ENCODE results near the gene PREB. TPM values are rescaled to one million over a fixed set of nuclear protein-coding genes. Genes with fewer than 3 reads are reported as not detected.

The PREB gene
- total and polyA plus RNA-seq, 8 donors, result 14.2 to 107 (median 41.0) TPM

GRCh38 chr2:27081984-27082772, 52.3 kb downstream of the PREB start:
- peak overlapping the region in 4 of 5 donors; percentile 73 to 94 (median 92) for H3K27ac ChIP-seq
- no peak for TF ChIP-seq POLR2AphosphoS5 (IDR thresholded peaks at IDR 0.05)
- no peak for TF ChIP-seq POLR2A (IDR thresholded peaks at IDR 0.05)
- TF ChIP-seq CTCF (IDR thresholded peaks at IDR 0.05), result no peak
- no peak for TF ChIP-seq EP300 (IDR thresholded peaks at IDR 0.05)
- peaks cover 38 to 83% (median 68%) of the 10 kb centered on the region in 4 donors for H3K4me1 ChIP-seq
- H3K4me3 ChIP-seq, result peak overlapping the region in 2 of 4 donors; percentile 4 to 54
- DNase-seq, result no peak
- peaks cover 0 to 17% (median 6%) of the 10 kb centered on the region in 4 donors for H3K36me3 ChIP-seq
- no peaks in the 10 kb centered on the region for H3K9me3 ChIP-seq
- WGBS, 5 donors, result 83 to 92% (median 90%) methylated on average over 20 to 38 of the region's 38 CpGs
- peaks cover 0 to 5% (median 0%) of the 10 kb centered on the region in 3 donors for H3K27me3 ChIP-seq
- intact Hi-C loops (cut with DNase I; ENCODE audit: low total_unique reads), result loop anchor here (10.0 kb wide), 1 partner anchor 47 kb away; the partner anchor contains the start of gene TMEM214

Other genes with a start within 250 kb of the PREB start
- gene MAPRE3, start 164.0 kb downstream of the PREB start, total RNA-seq, result 10 to 100 TPM in 2 of 5 donors, 1 to 10 TPM in 3; 7.0 to 19.9 (median 9.9) TPM
- 10 to 100 TPM; 12.3 to 24.1 (median 14.8) TPM for gene MAPRE3, start 164.0 kb downstream of the PREB start, polyA plus RNA-seq
- gene TMEM214, start 101.7 kb downstream of the PREB start, total RNA-seq, result 100 to 1,000 TPM in 2 of 5 donors, 10 to 100 TPM in 3; 30.1 to 206 (median 89.5) TPM
- gene TMEM214, start 101.7 kb downstream of the PREB start, polyA plus RNA-seq, result 10 to 100 TPM; 17.1 to 35.1 (median 28.1) TPM
- gene AGBL5, start 83.0 kb downstream of the PREB start, total RNA-seq, result 10 to 100 TPM in 3 of 5 donors, 1 to 10 TPM in 2; 7.8 to 29.0 (median 11.6) TPM
- gene AGBL5, start 83.0 kb downstream of the PREB start, polyA plus RNA-seq, result 10 to 100 TPM; 11.5 to 16.6 (median 13.6) TPM
- 100 to 1,000 TPM in 4 of 5 donors, 10 to 100 TPM in 1; 16.8 to 281 (median 134) TPM for gene OST4, start 63.0 kb downstream of the PREB start, total RNA-seq
- gene OST4, start 63.0 kb downstream of the PREB start, polyA plus RNA-seq, result 100 to 1,000 TPM; 421 to 610 (median 506) TPM
- gene EMILIN1, start 56.0 kb downstream of the PREB start, total RNA-seq, result 100 to 1,000 TPM in 2 of 5 donors, 10 to 100 TPM in 3; 17.5 to 208 (median 89.2) TPM
- 10 to 100 TPM; 19.6 to 53.1 (median 31.1) TPM for gene EMILIN1, start 56.0 kb downstream of the PREB start, polyA plus RNA-seq
- gene KHK, start 47.9 kb downstream of the PREB start, total RNA-seq, result 10 to 100 TPM in 1 of 5 donors, 1 to 10 TPM in 3, not detected in 1; 1.3 to 18.2 (median 3.0) TPM
- gene KHK, start 47.9 kb downstream of the PREB start, polyA plus RNA-seq, result 1 to 10 TPM; 3.5 to 5.9 (median 4.2) TPM
- 1 to 10 TPM in 3 of 5 donors, not detected in 2; 1.4 to 4.1 (median 2.6) TPM for gene CGREF1, start 15.5 kb downstream of the PREB start, total RNA-seq
- 1 to 10 TPM; 2.3 to 3.2 (median 2.4) TPM for gene CGREF1, start 15.5 kb downstream of the PREB start, polyA plus RNA-seq
- gene ABHD1, start 10.8 kb downstream of the PREB start, total RNA-seq, result not detected
- under 1 TPM in 2 of 3 donors, not detected in 1; 0.23 to 0.75 TPM for gene ABHD1, start 10.8 kb downstream of the PREB start, polyA plus RNA-seq
- gene PRR30, start 4.8 kb upstream of the PREB start, total RNA-seq, result not detected
- not detected for gene PRR30, start 4.8 kb upstream of the PREB start, polyA plus RNA-seq
- not detected for gene TCF23, start 14.4 kb upstream of the PREB start, total RNA-seq
- under 1 TPM in 1 of 3 donors, not detected in 2; 0.03 TPM for gene TCF23, start 14.4 kb upstream of the PREB start, polyA plus RNA-seq
- gene ATRAID, start 77.4 kb upstream of the PREB start, total RNA-seq, result 100 to 1,000 TPM in 3 of 5 donors, 10 to 100 TPM in 2; 67.4 to 532 (median 131) TPM
- 100 to 1,000 TPM in 2 of 3 donors, 10 to 100 TPM in 1; 86.6 to 140 (median 111) TPM for gene ATRAID, start 77.4 kb upstream of the PREB start, polyA plus RNA-seq
- gene SLC5A6, start 77.6 kb upstream of the PREB start, total RNA-seq, result 10 to 100 TPM; 19.3 to 71.0 (median 24.9) TPM
- gene SLC5A6, start 77.6 kb upstream of the PREB start, polyA plus RNA-seq, result 10 to 100 TPM in 1 of 3 donors, 1 to 10 TPM in 2; 5.7 to 15.0 (median 6.0) TPM
- 100 to 1,000 TPM in 2 of 5 donors, 10 to 100 TPM in 3; 12.2 to 130 (median 78.2) TPM for gene CAD, start 82.7 kb upstream of the PREB start, total RNA-seq
- gene CAD, start 82.7 kb upstream of the PREB start, polyA plus RNA-seq, result 10 to 100 TPM in 1 of 3 donors, 1 to 10 TPM in 2; 4.4 to 16.5 (median 6.5) TPM
- gene SLC30A3, start 128.4 kb upstream of the PREB start, total RNA-seq, result not detected
- not detected for gene SLC30A3, start 128.4 kb upstream of the PREB start, polyA plus RNA-seq
- not detected for gene DNAJC5G, start 140.8 kb upstream of the PREB start, total RNA-seq
- gene DNAJC5G, start 140.8 kb upstream of the PREB start, polyA plus RNA-seq, result not detected
- gene TRIM54, start 147.8 kb upstream of the PREB start, total RNA-seq, result under 1 TPM in 1 of 5 donors, not detected in 4; 0.87 TPM
- gene TRIM54, start 147.8 kb upstream of the PREB start, polyA plus RNA-seq, result under 1 TPM; 0.13 to 0.61 (median 0.25) TPM
- gene UCN, start 173.8 kb upstream of the PREB start, total RNA-seq, result 1 to 10 TPM in 1 of 5 donors, not detected in 4; 6.7 TPM
- 1 to 10 TPM in 2 of 3 donors, not detected in 1; 3.5 to 4.1 TPM for gene UCN, start 173.8 kb upstream of the PREB start, polyA plus RNA-seq
- gene MPV17, start 188.5 kb upstream of the PREB start, total RNA-seq, result 10 to 100 TPM in 4 of 5 donors, 1 to 10 TPM in 1; 8.7 to 98.0 (median 58.9) TPM
- gene MPV17, start 188.5 kb upstream of the PREB start, polyA plus RNA-seq, result 10 to 100 TPM; 41.7 to 84.0 (median 58.2) TPM
- 100 to 1,000 TPM in 1 of 5 donors, 10 to 100 TPM in 4; 25.7 to 125 (median 62.6) TPM for gene GTF3C2, start 222.1 kb upstream of the PREB start, total RNA-seq
- gene GTF3C2, start 222.1 kb upstream of the PREB start, polyA plus RNA-seq, result 10 to 100 TPM; 18.8 to 37.1 (median 28.3) TPM
- 10 to 100 TPM; 16.2 to 42.2 (median 27.2) TPM for gene EIF2B4, start 235.7 kb upstream of the PREB start, total RNA-seq
- 10 to 100 TPM; 42.0 to 63.9 (median 51.1) TPM for gene EIF2B4, start 235.7 kb upstream of the PREB start, polyA plus RNA-seq
- 10 to 100 TPM; 28.6 to 70.4 (median 67.2) TPM for gene SNX17, start 236.0 kb upstream of the PREB start, total RNA-seq
- gene SNX17, start 236.0 kb upstream of the PREB start, polyA plus RNA-seq, result 10 to 100 TPM; 58.3 to 70.2 (median 68.9) TPM
- 10 to 100 TPM; 10.3 to 58.9 (median 19.1) TPM for gene ZNF513, start 246.1 kb upstream of the PREB start, total RNA-seq
- 10 to 100 TPM; 12.4 to 23.6 (median 15.4) TPM for gene ZNF513, start 246.1 kb upstream of the PREB start, polyA plus RNA-seq

Measured in stomach (tissue), 9 donors.